Keratinocyte (primary cell): ENCODE data around the gene CACNA2D1. TPM values are rescaled to one million over a fixed set of nuclear protein-coding genes. Genes with fewer than 3 reads are reported as not detected.

Experiments used
- DNase-seq: peaks from one replicate; pipeline ENCODE4 v3.0.0-alpha.2; 2011; ENCODE audit warnings: low read depth, missing footprints, low spot score
- FAIRE-seq: peaks from 2 replicates; lab custom pipeline; 2011; peaks lifted over from hg19 to GRCh38; lab: Jason Lieb, UNC
- H2AFZ ChIP-seq: 2 replicates; pipeline ENCODE4 v1.6.0; 2012; ENCODE audit warnings: low read length, control low read depth, inconsistent platforms; ENCODE audit not compliant: control insufficient read depth
- H3K27ac ChIP-seq: 2 replicates; pipeline ENCODE4 v1.5.1; 2011; ENCODE audit warnings: low read length; ENCODE audit not compliant: control insufficient read depth, insufficient read depth
- H3K27me3 ChIP-seq: 3 replicates; pipeline ENCODE4 v1.6.0; 2011; ENCODE audit warnings: low read length; ENCODE audit not compliant: control insufficient read depth, insufficient read depth; ENCODE audit errors: extremely low read depth
- H3K36me3 ChIP-seq, 2 experiments: 2 replicates in 1 of 2; 3 replicates in 1 of 2; pipeline ENCODE4 v1.5.1; 2011; ENCODE audit warnings: low read length in 2 of 2, mild to moderate bottlenecking in 1 of 2; ENCODE audit not compliant: control insufficient read depth in 2 of 2, insufficient read depth in 2 of 2; ENCODE audit errors: extremely low read depth in 1 of 2
- H3K4me1 ChIP-seq: 3 replicates; pipeline ENCODE4 v1.5.1; 2011; ENCODE audit warnings: low read length; ENCODE audit not compliant: control insufficient read depth, insufficient read depth; ENCODE audit errors: extremely low read depth
- H3K4me2 ChIP-seq: 3 replicates; pipeline ENCODE4 v1.6.0; 2011; ENCODE audit warnings: low read depth, low read length; ENCODE audit not compliant: control insufficient read depth, insufficient read depth; ENCODE audit errors: extremely low read depth
- H3K4me3 ChIP-seq, 3 experiments: fragments of 200-600 bp in 1 of 3; sonication (generic) in 1 of 3; 2 replicates in 2 of 3; 3 replicates in 1 of 3; pipeline ENCODE4 v1.5.1; 2011 to 2016; ENCODE audit warnings: low read length in 3 of 3, mild to moderate bottlenecking in 3 of 3, control low read depth in 2 of 3, inconsistent platforms in 1 of 3, low read depth in 1 of 3, mixed read lengths in 1 of 3, mixed run types in 1 of 3, moderate library complexity in 1 of 3; ENCODE audit not compliant: control insufficient read depth in 2 of 3, insufficient read depth in 2 of 3; ENCODE audit errors: extremely low read depth in 1 of 3
- H3K79me2 ChIP-seq: 2 replicates; pipeline ENCODE4 v1.6.0; 2012; ENCODE audit warnings: low read length; ENCODE audit not compliant: control insufficient read depth, insufficient read depth
- H3K9ac ChIP-seq: 3 replicates; pipeline ENCODE4 v1.6.0; 2011; ENCODE audit warnings: low read length; ENCODE audit not compliant: control insufficient read depth, insufficient read depth; ENCODE audit errors: extremely low read depth
- H3K9me1 ChIP-seq: 3 replicates; pipeline ENCODE4 v1.6.0; 2011; ENCODE audit warnings: low read length; ENCODE audit not compliant: control insufficient read depth, insufficient read depth; ENCODE audit errors: extremely low read depth
- H3K9me3 ChIP-seq: 2 replicates; pipeline ENCODE4 v1.5.1; 2012; ENCODE audit warnings: low read depth, low read length; ENCODE audit not compliant: control insufficient read depth
- H4K20me1 ChIP-seq: 3 replicates; pipeline ENCODE4 v1.6.0; 2011; ENCODE audit warnings: low read length; ENCODE audit not compliant: control insufficient read depth, insufficient read depth; ENCODE audit errors: extremely low read depth
- CTCF ChIP-seq, 3 experiments: IDR thresholded peaks in 1 of 3; conservative IDR thresholded peaks in 1 of 3; optimal IDR thresholded peaks in 1 of 3; 2 replicates in 2 of 3; 3 replicates in 1 of 3; pipeline versions ENCODE3 to v1.5.1; 2011; ENCODE audit warnings: low read length in 3 of 3, mild to moderate bottlenecking in 3 of 3, moderate library complexity in 2 of 3, control low read depth in 1 of 3, inconsistent platforms in 1 of 3; ENCODE audit not compliant: insufficient read depth in 2 of 3; ENCODE audit errors: extremely low read depth in 1 of 3
- EZH2 ChIP-seq: IDR thresholded peaks from one replicate; pipeline ENCODE4 v1.6.1; 2012; ENCODE audit warnings: inconsistent platforms, mild to moderate bottlenecking, low read length, moderate library complexity
- dilution Hi-C: fragments of 300-500 bp; cut with MboI; formaldehyde crosslinking; loops from one replicate; pipeline ENCODE4 v1.7.0; 2020; ENCODE audit warnings: low sequenced_read_pairs; ENCODE audit not compliant: extremely low pct_ligation_motif_present
- polyA plus RNA-seq, 5 experiments: library from polyadenylated mRNA; depleted of rRNA in 3 of 5; stranded (reverse) in 3 of 5; stranded (forward) in 1 of 5; unstranded in 1 of 5; fragments of >200 nt; gene quantifications; 1 replicate in 1 of 5; 2 replicates in 3 of 5; 3 replicates in 1 of 5; pipeline versions ENCODE4 v1.2.1 to v1.2.3, GENCODE V29; 2011 to 2012; ENCODE audit warnings: missing spikeins in 2 of 5, low read depth in 1 of 5, low replicate concordance in 1 of 5

The CACNA2D1 gene
- polyA plus RNA-seq, 1 donor (not counting 4 experiments of a cell fraction or from before 2014, with no cell fraction given): 1.8 TPM

GRCh38 chr7:82005056-82005455, 438.5 kb downstream of the CACNA2D1 start:
- DNase-seq: no peak
- dilution Hi-C loops: loop anchor here (25.0 kb wide), 1 partner anchor 493 kb away; no protein-coding TSS in a partner anchor
- no peaks in the 10 kb centered on the region for H3K9me3 ChIP-seq
- H3K27ac ChIP-seq: no peak overlapping the region
- TF ChIP-seq CTCF (optimal IDR thresholded peaks at IDR 0.05 in 1 of 3, IDR thresholded peaks at IDR 0.05 in 1 of 3, conservative IDR thresholded peaks at IDR 0.05 in 1 of 3; ENCODE audit: extremely low read depth in 1 of 3, insufficient read depth in 2 of 3, low read length in 3 of 3) (no peak), EZH2 (no peak)
- no peaks in the 10 kb centered on the region for H3K27me3 ChIP-seq
- no peaks in the 10 kb centered on the region for H3K9me1 ChIP-seq
- H2AFZ ChIP-seq: no peak overlapping the region
- H3K36me3 ChIP-seq: no peaks in the 10 kb centered on the region
- no peaks in the 10 kb centered on the region for H3K79me2 ChIP-seq
- no peak overlapping the region for H3K4me3 ChIP-seq
- no peaks in the 10 kb centered on the region for H3K4me1 ChIP-seq
- H4K20me1 ChIP-seq: no peaks in the 10 kb centered on the region
- FAIRE-seq: no peak
- H3K9ac ChIP-seq: no peak overlapping the region
- H3K4me2 ChIP-seq: no peak overlapping the region

- H3K4me2 ChIP-seq: no peak overlapping the region
- H4K20me1 ChIP-seq: no peaks in the 10 kb centered on the region
- FAIRE-seq (no peak), DNase-seq (no peak)
- no peak overlapping the region for H3K27ac ChIP-seq
- no peak overlapping the region for H3K9ac ChIP-seq
- no peak overlapping the region for H3K4me3 ChIP-seq
- dilution Hi-C loops: no loop called here
- TF ChIP-seq CTCF (optimal IDR thresholded peaks at IDR 0.05 in 1 of 3, IDR thresholded peaks at IDR 0.05 in 1 of 3, conservative IDR thresholded peaks at IDR 0.05 in 1 of 3; ENCODE audit: extremely low read depth in 1 of 3, insufficient read depth in 2 of 3, low read length in 3 of 3): no peak
- no peak for TF ChIP-seq EZH2
- H2AFZ ChIP-seq: no peak overlapping the region
- H3K79me2 ChIP-seq: no peaks in the 10 kb centered on the region
- no peaks in the 10 kb centered on the region for H3K27me3 ChIP-seq
- H3K36me3 ChIP-seq: no peaks in the 10 kb centered on the region
- H3K9me1 ChIP-seq: no peaks in the 10 kb centered on the region
- H3K9me3 ChIP-seq: no peaks in the 10 kb centered on the region
- H3K4me1 ChIP-seq: no peaks in the 10 kb centered on the region
These were observed 450.4 kb downstream of the CACNA2D1 start for GRCh38 chr7:81993186-81993585.
